AG04450 (cell line): ENCODE measurements around the gene CGB3. TPM values are rescaled to one million over a fixed set of nuclear protein-coding genes. Genes with fewer than 3 reads are reported as not detected.

Experiments
- CTCF ChIA-PET: fragments of 300-600, 350-600 bp; formaldehyde crosslinking; extraction: SDS; loops from one replicate; lab custom pipeline; 2022; ENCODE audit warnings: antibody characterized with exemption, inconsistent platforms; lab: Charles Lee
- POLR2A ChIA-PET: fragments of 350-600 bp; formaldehyde crosslinking; extraction: SDS; loops from one replicate; lab custom pipeline; 2021; ENCODE audit warnings: antibody characterized with exemption, inconsistent platforms; lab: Yijun Ruan, JAX
- DNase-seq: peaks from one replicate; pipeline ENCODE4 v3.0.0-alpha.2; 2011; ENCODE audit warnings: low read depth, low spot score
- H3K27ac ChIP-seq: one replicate; pipeline ENCODE4 v1.5.1; 2012; ENCODE audit warnings: low read depth, low read length, control low read depth
- H3K27me3 ChIP-seq: one replicate; pipeline ENCODE4 v1.6.0; 2012; ENCODE audit warnings: low read length; ENCODE audit not compliant: control insufficient read depth, insufficient read depth
- H3K4me3 ChIP-seq: 2 replicates; pipeline ENCODE4 v1.5.1; 2011; ENCODE audit warnings: mild to moderate bottlenecking, low read depth, low read length, control low read depth
- H3K9me3 ChIP-seq: 2 replicates; pipeline ENCODE4 v1.5.1; 2012; ENCODE audit warnings: low read length; ENCODE audit not compliant: control insufficient read depth, insufficient read depth
- CTCF ChIP-seq: IDR thresholded peaks from 2 replicates; pipeline ENCODE4 v1.5.1; 2011; ENCODE audit warnings: low read depth, low read length, control low read depth, inconsistent platforms
- polyA plus RNA-seq: library from polyadenylated mRNA; depleted of rRNA; stranded (reverse); fragments of >200 nt; gene quantifications from 2 replicates; pipeline ENCODE4 v1.2.3, GENCODE V29; 2011; rRNA removed
- small RNA-seq: library from RNA; depleted of rRNA; stranded (forward); fragments of <200 nt; gene quantifications from one replicate; pipeline ENCODE3, GENCODE V24; 2012; ENCODE audit warnings: low read depth; ENCODE audit not compliant: insufficient read length

CGB3 gene
- polyA plus RNA-seq, 1 experiment: not detected

DNA sequence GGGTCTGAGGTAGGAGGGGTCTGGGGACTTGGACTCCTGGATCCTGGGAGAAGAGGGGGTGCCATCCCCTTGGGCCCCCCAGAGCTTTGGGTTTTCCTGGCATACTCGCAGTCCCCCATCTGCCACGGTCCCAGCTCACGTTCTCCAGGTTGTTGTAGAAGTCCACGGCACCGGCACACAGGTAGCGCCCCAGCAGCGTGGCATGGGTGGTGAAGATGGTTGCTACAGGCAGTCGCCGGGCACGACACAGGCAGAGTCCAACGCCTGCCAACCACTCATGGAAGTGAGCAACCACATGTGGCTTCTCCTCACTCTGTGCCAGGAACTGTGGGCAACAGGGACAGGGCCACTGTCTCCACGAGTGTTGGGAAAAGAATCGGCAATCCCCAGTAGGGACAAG lies 38.4 kb downstream of the CGB3 start:
- DNase-seq: no peak
- TF ChIP-seq CTCF: no peak
- no peaks in the 10 kb centered on the region for H3K9me3 ChIP-seq

GRCh38 chr19:48982280-48982679 lies 41.9 kb downstream of the CGB3 start:
- no peak overlapping the region for H3K4me3 ChIP-seq
- no peaks in the 10 kb centered on the region; the same call in 1 of the 2 replicates for H3K9me3 ChIP-seq
- DNase-seq: no peak
- POLR2A ChIA-PET: no interaction called here
- H3K27me3 ChIP-seq: no peaks in the 10 kb centered on the region
- CTCF ChIA-PET: interaction anchor here (1.0 to 3.7 kb wide), 4 partner anchors 11 to 12 kb away, joined by 3 to 28 read pairs (median 13); partner anchors contain the start of genes GYS1 and RUVBL2
- no peak overlapping the region for H3K27ac ChIP-seq
- TF ChIP-seq CTCF: no peak

More for the DNA sequence above, 38.4 kb downstream of the CGB3 start:
- Histone ChIP-seq H3K4me3 (no peak overlapping the region), H3K27ac (no peak overlapping the region), H3K27me3 (no peaks in the 10 kb centered on the region)
- ChIA-PET POLR2A (no interaction called here), CTCF (interaction anchor here (1.2 to 1.4 kb wide), 2 partner anchors 8 to 14 kb away, joined by 3 to 7 read pairs; partner anchors contain the start of genes GYS1 and RUVBL2)

DNA sequence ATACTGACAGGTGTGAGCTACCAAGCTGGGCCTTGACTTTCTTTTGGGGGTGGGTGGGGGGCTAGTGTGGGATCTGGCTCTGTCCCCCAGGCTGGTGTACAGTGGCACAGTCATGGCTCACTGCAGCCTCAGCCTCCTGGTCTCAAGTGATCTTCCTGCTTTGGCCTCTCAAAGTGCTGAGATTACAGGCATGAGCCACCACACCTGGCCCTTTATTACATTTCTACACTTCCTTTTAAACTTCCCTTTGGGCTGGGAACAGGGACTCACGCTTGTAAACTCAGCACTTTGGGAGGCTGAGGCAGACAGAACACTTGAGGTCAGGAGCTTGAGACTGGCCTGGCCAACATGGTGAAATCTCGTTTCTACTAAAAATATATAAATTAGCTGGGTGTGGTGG lies 47.1 kb downstream of the CGB3 start:
- no peak for TF ChIP-seq CTCF
- Histone ChIP-seq H3K27me3 (no peaks in the 10 kb centered on the region), H3K9me3 (no peaks in the 10 kb centered on the region; the same call in 1 of the 2 replicates), H3K4me3 (no peak overlapping the region), H3K27ac (no peak overlapping the region)
- ChIA-PET POLR2A (no interaction called here), CTCF (interaction anchor here (1.5 to 5.9 kb wide), 5 partner anchors 16 to 189 kb away, joined by 3 to 61 read pairs (median 9); partner anchors contain the start of genes GYS1 and RUVBL2)
- DNase-seq: no peak

DNA sequence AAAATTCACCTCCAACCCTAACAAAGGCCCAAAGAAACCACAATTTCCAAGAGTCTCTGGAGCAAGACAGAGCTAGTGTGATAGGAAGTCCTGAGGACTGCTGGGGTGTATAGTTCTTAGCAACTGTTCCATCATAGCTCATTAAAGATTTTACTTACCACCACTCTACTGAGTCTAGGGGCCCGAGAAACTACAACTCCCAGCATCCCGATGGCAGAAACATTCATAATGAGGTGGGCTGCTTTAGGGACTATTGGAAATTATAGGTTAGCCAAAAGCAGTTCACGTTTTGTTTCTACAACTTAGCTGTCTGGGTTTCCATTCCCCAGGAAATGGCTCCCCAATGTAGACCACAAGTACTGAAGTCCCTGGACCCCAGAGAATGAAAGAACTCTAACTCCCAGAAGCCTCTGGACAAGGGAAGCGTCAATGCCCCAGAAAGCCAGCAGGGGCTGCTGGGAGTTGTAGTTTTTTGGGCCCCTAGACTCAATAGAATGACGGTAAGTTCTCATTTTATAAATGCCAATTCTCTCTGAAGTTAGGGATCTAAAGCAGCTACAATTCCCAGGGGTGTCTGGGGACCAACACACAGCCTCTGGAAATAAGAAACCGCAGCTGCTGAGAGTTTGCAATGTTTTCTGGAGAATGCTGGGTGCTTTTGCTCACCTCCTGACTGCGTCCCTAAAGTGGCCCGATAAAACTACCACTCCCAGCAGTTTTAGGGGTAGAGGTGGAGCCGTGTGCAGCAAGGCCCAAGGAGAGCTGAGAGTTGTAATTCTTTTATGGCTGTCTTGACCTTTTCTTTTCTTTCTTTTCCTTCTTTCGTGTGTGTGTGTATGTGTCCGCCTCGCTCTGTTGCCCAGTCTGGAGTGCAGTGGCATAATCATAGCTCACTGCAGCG lies 47.9 kb downstream of the CGB3 start:
- Histone ChIP-seq H3K27me3 (no peaks in the 10 kb centered on the region), H3K27ac (no peak overlapping the region), H3K9me3 (no peaks in the 10 kb centered on the region; the same call in 1 of the 2 replicates), H3K4me3 (no peak overlapping the region)
- TF ChIP-seq CTCF: no peak
- DNase-seq: no peak
- ChIA-PET POLR2A (interaction anchor here (0.7 kb wide), 2 partner anchors 14 to 16 kb away, joined by 9 to 11 read pairs; no protein-coding TSS in a partner anchor), CTCF (interaction anchor here (1.3 to 5.9 kb wide), 6 partner anchors 17 to 188 kb away, joined by 3 to 61 read pairs (median 6); partner anchors contain the start of genes GYS1 and RUVBL2)

Small RNAs within 50 kb of the gene (small RNA-seq; reads per million reads assigned to genes)
- gene MIR6798: not detected

Other genes with a start within 250 kb of the CGB3 start
- 23.3 and 31.8 TPM in 2 replicates for gene BCAT2, start 213.3 kb downstream of the CGB3 start, polyA plus RNA-seq
- 2.3 and 3.6 TPM in 2 replicates for gene HSD17B14, start 187.8 kb downstream of the CGB3 start, polyA plus RNA-seq
- gene PLEKHA4, start 155.7 kb downstream of the CGB3 start, polyA plus RNA-seq: 7.1 and 11.9 TPM in 2 replicates
- gene PPP1R15A, start 151.9 kb downstream of the CGB3 start, polyA plus RNA-seq: 36.5 and 37.2 TPM in 2 replicates
- 0.20 and 0.25 TPM in 2 replicates for gene TULP2, start 125.6 kb downstream of the CGB3 start, polyA plus RNA-seq
- gene NUCB1, start 124.0 kb downstream of the CGB3 start, polyA plus RNA-seq: 123 and 130 TPM in 2 replicates
- gene DHDH, start 90.6 kb downstream of the CGB3 start, polyA plus RNA-seq: 0.48 and 0.61 TPM in 2 replicates
- gene BAX, start 69.5 kb downstream of the CGB3 start, polyA plus RNA-seq: 110 and 147 TPM in 2 replicates
- 3,644 and 5,326 TPM in 2 replicates for gene FTL, start 59.0 kb downstream of the CGB3 start, polyA plus RNA-seq
- 19.5 and 24.1 TPM in 2 replicates for gene GYS1, start 31.0 kb downstream of the CGB3 start, polyA plus RNA-seq
- 107 and 131 TPM in 2 replicates for gene RUVBL2, start 30.4 kb downstream of the CGB3 start, polyA plus RNA-seq
- 0.31 TPM in 1 of 2 replicates, not detected in the other for gene LHB, start 7.2 kb downstream of the CGB3 start, polyA plus RNA-seq
- gene CGB2, start 7.6 kb upstream of the CGB3 start, polyA plus RNA-seq: not detected in 2 replicates
- not detected in 2 replicates for gene CGB1, start 12.6 kb upstream of the CGB3 start, polyA plus RNA-seq
- gene CGB5, start 19.5 kb upstream of the CGB3 start, polyA plus RNA-seq: not detected in 2 replicates
- not detected in 2 replicates for gene CGB8, start 24.8 kb upstream of the CGB3 start, polyA plus RNA-seq
- gene CGB7, start 33.4 kb upstream of the CGB3 start, polyA plus RNA-seq: 0.42 and 0.87 TPM in 2 replicates
- gene NTF4, start 40.5 kb upstream of the CGB3 start, polyA plus RNA-seq: 0.09 and 0.30 TPM in 2 replicates
- gene KCNA7, start 48.4 kb upstream of the CGB3 start, polyA plus RNA-seq: not detected in 2 replicates
- 117 and 149 TPM in 2 replicates for gene SNRNP70, start 61.1 kb upstream of the CGB3 start, polyA plus RNA-seq
- gene LIN7B, start 90.0 kb upstream of the CGB3 start, polyA plus RNA-seq: 4.2 and 4.9 TPM in 2 replicates
- 0.36 and 0.50 TPM in 2 replicates for gene C19orf73, start 94.8 kb upstream of the CGB3 start, polyA plus RNA-seq
- gene PPFIA3, start 95.2 kb upstream of the CGB3 start, polyA plus RNA-seq: 0.52 and 0.63 TPM in 2 replicates
- 0.06 TPM in 1 of 2 replicates, not detected in the other for gene HRC, start 131.1 kb upstream of the CGB3 start, polyA plus RNA-seq
- 4.3 and 6.3 TPM in 2 replicates for gene TRPM4, start 133.5 kb upstream of the CGB3 start, polyA plus RNA-seq